Activated CD8-positive, alpha-beta memory T cell treated with anti-CD3 and anti-CD28 coated beads, Interleukin-2, amount 50 U/mL, for 1 hour (primary cell): ENCODE measurements around the gene ZNF710.
"Not testable (repeated sequence)": the region's sequence is repeated elsewhere in the genome, so short reads cannot be mapped to it uniquely, and the experiment has no call there.

Source experiments
- DNase-seq: peaks from one replicate; pipeline ENCODE4 v3.0.0-alpha.2; 2020; ENCODE audit errors: extremely low read depth

Gene ZNF710

GRCh38 chr15:90060797-90061196 lies 59.7 kb downstream of the ZNF710 start:
- no peak for DNase-seq

GRCh38 chr15:90062023-90062442 lies 60.9 kb downstream of the ZNF710 start:
- DNase-seq: no peak

DNA sequence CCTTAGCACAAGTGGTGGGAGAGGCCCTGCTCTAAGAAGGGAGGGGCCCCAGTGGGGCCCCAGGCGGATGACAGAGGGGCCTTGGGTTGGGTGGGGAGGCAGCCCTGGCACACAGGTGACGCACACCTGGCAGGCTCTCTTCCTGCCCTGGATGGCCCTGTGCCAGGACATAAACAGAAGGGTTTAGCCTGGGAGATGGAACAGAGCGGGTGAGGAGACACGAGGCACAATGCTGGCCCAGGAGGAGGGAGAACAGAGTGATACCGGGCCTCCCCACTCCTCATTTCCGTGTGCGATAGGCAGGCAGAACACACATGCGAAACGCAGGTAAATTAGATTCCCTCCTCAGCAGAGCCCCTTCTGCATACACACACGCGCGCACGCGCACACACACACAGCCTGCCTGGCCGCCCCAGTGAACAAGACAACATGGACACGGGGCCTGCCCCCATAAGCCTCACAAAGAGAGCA lies 61.4 kb downstream of the ZNF710 start:
- no peak for DNase-seq

DNA sequence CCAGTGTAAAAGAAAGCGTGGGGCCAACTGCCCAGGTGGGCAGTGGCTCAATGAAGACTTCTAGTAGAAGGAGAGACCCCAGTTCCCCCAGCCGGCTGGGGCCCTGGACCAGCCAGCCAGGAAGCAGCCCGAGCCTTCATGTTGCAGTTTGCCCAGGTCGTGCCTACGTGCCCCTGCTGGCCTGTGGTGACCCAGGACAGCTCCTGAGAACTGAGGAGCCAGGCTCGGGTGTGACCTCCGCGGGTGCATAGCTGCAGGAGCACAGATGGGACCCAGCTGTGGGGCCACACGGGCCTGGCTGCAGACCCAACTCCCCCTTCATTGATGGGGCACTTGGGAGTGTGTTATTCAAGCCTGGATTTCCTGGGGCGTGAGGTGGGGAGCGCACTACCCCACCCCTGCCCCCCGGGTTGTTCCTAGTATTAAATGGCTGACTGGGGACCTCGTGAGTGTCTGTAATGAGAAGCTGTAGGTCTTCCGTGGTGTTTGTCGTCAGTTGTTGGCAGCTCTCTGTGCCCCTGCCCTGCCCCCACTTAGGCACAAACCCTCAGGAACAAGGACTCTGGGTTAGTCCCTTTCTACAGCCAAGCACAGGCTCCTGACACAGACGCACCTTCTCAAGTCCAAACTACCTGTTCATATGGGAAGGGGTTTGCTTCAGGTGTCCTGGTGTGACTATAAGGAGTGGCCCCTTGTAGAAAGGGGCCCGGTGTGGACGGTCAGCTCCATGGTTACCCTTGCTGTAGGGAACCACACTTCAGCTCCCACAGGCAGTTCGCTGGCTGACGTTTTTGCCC lies 62.0 kb downstream of the ZNF710 start:
- no peak for DNase-seq

- no peak for DNase-seq
Measured at GRCh38 chr15:90063770-90064247, 62.7 kb downstream of the ZNF710 start.

DNA sequence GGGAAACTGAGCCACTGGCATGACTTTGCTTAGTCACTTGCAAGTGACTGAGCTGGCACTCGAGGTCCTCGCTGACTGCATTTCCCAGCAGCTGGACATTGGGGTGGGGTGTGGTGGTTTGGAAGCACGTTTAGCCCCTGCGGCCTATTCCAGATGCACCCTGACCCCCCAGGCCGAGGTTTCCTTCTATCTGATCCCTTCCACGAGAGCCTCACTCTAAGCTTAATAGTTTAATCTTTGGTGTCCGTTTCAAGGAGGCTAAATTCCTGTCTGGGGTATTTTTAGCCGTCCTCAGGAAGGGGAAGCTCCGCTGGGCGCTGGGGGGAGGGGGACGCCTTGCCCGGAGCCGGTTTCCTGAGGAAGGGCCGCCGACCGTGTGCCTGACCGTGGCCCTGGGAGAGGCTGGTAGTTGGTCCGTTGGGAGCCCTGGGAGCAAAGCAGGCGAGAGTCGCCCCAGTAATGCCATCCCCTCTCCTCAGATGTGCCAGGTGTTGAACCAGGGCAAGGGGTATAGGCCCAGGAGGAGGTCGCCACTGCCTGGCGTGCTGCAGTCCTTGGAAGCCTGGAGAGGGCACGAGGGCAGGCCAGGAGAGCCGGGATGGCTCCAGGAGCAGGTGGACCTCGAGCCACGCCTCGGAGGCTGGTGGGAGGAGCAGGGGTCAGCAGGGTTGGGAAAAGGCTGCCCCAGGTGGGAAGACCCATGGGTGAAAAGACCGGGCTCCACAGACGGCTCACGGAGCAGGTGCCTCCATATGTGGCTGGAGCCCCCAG lies 64.0 kb downstream of the ZNF710 start:
- DNase-seq: no peak

GRCh38 chr15:90065682-90066049 lies 64.5 kb downstream of the ZNF710 start:
- no peak for DNase-seq

DNA sequence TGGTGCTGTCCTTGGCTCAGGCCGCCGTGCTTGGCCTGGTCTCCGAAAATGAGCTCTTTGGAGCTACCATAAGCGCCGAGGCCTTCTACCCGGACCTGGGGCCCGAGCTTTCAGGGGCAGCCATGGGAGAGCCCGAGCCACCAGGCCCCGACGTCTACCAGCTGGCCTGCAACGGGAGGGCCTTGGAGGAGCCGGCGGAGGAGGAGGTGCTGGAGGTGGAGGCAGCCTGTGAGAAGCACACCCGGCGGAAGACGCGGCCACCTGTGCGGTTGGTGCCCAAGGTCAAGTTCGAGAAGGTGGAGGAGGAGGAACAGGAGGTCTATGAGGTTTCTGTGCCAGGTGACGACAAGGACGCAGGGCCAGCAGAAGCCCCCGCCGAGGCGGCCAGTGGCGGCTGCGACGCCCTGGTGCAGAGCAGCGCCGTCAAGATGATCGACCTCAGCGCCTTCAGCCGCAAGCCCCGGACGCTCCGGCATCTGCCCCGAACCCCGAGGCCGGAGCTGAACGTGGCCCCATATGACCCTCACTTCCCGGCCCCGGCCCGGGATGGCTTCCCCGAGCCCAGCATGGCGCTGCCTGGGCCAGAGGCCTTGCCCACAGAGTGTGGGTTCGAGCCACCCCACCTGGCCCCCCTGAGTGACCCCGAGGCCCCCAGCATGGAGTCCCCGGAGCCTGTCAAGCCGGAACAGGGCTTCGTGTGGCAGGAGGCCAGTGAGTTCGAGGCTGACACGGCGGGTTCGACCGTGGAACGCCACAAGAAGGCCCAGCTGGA lies 66.2 kb downstream of the ZNF710 start:
- DNase-seq: no peak

DNA sequence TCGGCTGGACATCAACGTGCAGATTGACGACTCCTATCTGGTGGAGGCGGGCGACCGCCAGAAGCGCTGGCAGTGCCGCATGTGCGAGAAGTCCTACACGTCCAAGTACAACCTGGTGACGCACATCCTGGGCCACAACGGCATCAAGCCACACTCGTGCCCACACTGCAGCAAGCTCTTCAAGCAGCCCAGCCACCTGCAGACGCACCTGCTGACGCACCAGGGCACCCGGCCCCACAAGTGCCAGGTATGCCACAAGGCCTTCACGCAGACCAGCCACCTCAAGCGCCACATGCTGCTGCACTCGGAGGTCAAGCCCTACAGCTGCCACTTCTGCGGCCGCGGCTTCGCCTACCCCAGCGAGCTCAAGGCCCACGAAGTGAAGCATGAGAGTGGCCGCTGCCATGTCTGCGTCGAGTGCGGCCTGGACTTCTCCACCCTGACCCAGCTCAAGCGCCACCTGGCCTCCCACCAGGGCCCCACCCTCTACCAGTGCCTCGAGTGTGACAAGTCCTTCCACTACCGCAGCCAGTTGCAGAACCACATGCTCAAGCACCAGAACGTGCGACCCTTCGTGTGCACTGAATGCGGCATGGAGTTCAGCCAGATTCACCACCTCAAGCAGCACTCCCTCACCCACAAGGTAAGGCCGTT lies 67.0 kb downstream of the ZNF710 start:
- no peak for DNase-seq

- not testable (repeated sequence) for DNase-seq
Measured at GRCh38 chr15:90070623-90071022, 69.5 kb downstream of the ZNF710 start.

- peak; percentile 56 for DNase-seq
Measured at GRCh38 chr15:90071220-90071807, 70.2 kb downstream of the ZNF710 start.

DNA sequence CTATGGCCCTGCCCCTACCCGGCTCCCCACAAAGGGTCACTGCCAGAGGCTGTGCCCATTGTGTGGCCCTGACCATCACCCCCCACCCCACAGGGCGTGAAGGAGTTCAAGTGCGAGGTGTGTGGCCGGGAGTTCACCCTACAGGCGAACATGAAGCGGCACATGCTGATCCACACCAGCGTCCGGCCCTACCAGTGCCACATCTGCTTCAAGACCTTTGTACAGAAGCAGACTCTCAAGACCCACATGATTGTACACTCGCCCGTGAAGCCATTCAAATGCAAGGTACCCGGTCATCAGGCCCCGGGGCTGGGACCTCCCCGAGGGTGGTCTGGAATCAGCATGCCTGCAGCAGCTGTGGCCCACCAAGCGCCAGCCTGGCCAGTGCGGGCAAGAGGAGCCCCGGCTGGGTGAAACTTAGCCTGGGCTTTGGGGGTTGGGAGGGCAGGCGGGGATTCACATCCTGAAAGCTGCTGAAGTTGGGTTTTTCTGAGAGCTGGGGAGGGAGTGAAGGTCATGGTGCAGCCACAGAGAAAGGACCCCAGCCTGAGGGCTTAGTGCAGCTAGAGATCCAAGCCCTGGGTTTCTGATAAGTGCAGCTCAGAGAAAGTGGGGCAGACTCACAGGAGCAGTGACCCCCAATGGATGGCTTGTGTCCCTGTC lies 72.0 kb downstream of the ZNF710 start:
- no peak for DNase-seq

GRCh38 chr15:90074023-90074422 lies 72.9 kb downstream of the ZNF710 start:
- no peak for DNase-seq

- DNase-seq: no peak
Measured at GRCh38 chr15:90074916-90075315, 73.8 kb downstream of the ZNF710 start.

- no peak for DNase-seq
Measured at GRCh38 chr15:90075420-90076289, 74.5 kb downstream of the ZNF710 start.

GRCh38 chr15:90076716-90077115 lies 75.6 kb downstream of the ZNF710 start:
- no peak for DNase-seq

GRCh38 chr15:90078965-90079364 lies 77.8 kb downstream of the ZNF710 start:
- no peak for DNase-seq

- DNase-seq: no peak
Measured at GRCh38 chr15:90079619-90080457, 78.7 kb downstream of the ZNF710 start.

DNA sequence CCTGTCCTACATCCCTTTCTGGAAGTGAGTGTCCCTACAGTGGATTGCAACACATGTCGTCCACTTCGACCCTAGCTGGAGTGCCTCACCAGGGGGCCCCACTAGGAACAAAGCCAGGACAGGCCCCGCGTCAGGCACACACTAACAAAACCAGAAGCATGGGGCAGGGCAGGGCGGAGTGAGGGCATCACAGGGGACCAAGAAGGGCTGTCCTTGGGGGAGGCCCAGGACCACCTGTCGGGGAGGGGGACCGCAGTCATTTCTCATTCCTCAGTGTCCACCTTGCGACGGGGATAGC lies 79.3 kb downstream of the ZNF710 start:
- no peak for DNase-seq
